Measurements from ENCODE around the gene TRAPPC2L. TPM values are rescaled to one million over a fixed set of nuclear protein-coding genes. Genes with fewer than 3 reads are reported as not detected.

TRAPPC2L gene
- total and polyA plus RNA-seq, 2 donors (not counting 1 experiment from before 2014, with no cell fraction given) = 33.5 to 65.1 TPM

DNA sequence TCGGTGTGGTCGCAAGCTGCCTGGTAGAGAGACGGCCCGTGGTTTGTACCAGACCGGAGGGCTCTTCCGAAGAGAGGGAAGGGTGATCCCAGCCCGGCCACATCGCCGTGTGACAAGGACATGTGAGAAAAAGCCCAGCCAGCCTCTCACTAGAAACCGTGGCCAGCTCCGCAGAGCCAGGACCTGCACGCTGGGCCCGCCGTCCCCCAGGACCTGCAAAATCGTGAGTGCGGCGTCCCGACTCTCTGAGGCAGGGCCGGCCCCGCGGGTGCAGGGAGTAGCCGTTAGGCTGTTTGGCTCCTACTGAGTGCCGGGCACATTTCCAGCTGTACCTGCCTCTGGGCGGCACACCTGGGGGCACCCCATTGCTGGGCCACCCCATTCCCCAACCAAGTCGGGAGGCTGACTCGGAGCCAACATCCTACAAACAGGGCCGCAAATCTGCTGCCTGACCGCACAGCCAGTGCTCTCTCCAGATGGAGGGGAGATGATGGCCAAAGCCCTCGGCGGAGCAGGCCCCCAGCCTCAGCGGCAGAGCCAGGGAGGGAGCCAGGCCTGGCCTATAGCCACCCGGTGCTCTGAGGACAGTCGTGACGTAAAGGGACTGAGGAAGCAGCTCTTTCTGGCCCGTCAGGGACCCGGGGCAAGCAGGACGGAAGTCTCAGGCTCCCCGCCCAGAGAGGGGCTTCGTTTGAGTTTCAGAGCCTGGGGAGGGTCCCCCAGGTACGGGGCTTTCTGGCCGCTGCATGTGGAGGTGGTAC is 43.2 kb downstream of the TRAPPC2L start:
- intact Hi-C loops (cut with micrococcal nuclease) = no loop called here
- peaks cover 70% of the 10 kb centered on the region for H3K79me2 ChIP-seq (ENCODE audit: control insufficient read depth, insufficient read depth, low read length)
- Mint-ChIP-seq H3K4me1 (peaks cover 8% of the 10 kb centered on the region), H3K9me3 (ENCODE audit: insufficient read depth) (no peaks in the 10 kb centered on the region), H3K4me3 (no peak overlapping the region), H3K27ac (no peak overlapping the region), H3K27me3 (no peaks in the 10 kb centered on the region)
- DNase-seq (no peak), ATAC-seq (ENCODE audit: low read depth) (no peak)
- no peaks in the 10 kb centered on the region for H3K9me3 ChIP-seq (ENCODE audit: control extremely low read depth in 1 of 3, control insufficient read depth in 2 of 3, insufficient read depth in 1 of 3, low read length in 2 of 3)
- H3K27ac ChIP-seq (ENCODE audit: low read length in 2 of 2) = no peak overlapping the region
- no peak overlapping the region for H3K4me3 ChIP-seq (ENCODE audit: control extremely low read depth in 1 of 5, extremely low read depth in 1 of 5, insufficient read depth in 1 of 5, low read depth in 2 of 5, low read length in 4 of 5)
- H3K27me3 ChIP-seq (replicated peaks in 1 of 4; ENCODE audit: control extremely low read depth in 1 of 4, control insufficient read depth in 3 of 4, insufficient read depth in 4 of 4, low read length in 3 of 4) = no peaks in the 10 kb centered on the region
- ChIA-PET POLR2A (no interaction called here), CTCF (no interaction called here)
- 94% methylated on average over 41 of the region's 41 CpGs for WGBS (ENCODE audit: insufficient coverage)
- no peak overlapping the region for H2AFZ ChIP-seq (ENCODE audit: insufficient read depth, low read depth, low read length, poor library complexity, severe bottlenecking)
- no peak overlapping the region for H3K4me2 ChIP-seq (replicated peaks; ENCODE audit: low read depth, low read length, poor library complexity, severe bottlenecking)
- no peak overlapping the region for H3K9ac ChIP-seq (ENCODE audit: low read length)
- H3K4me1 ChIP-seq (ENCODE audit: control insufficient read depth in 2 of 2, insufficient read depth in 2 of 2, low read length in 2 of 2) = peaks cover 9 to 10% of the 10 kb centered on the region in 2 donors
- H4K20me1 ChIP-seq (ENCODE audit: control insufficient read depth, insufficient read depth, low read length, poor library complexity, severe bottlenecking) = peaks cover 99% of the 10 kb centered on the region
- TF ChIP-seq, protein P1, sequence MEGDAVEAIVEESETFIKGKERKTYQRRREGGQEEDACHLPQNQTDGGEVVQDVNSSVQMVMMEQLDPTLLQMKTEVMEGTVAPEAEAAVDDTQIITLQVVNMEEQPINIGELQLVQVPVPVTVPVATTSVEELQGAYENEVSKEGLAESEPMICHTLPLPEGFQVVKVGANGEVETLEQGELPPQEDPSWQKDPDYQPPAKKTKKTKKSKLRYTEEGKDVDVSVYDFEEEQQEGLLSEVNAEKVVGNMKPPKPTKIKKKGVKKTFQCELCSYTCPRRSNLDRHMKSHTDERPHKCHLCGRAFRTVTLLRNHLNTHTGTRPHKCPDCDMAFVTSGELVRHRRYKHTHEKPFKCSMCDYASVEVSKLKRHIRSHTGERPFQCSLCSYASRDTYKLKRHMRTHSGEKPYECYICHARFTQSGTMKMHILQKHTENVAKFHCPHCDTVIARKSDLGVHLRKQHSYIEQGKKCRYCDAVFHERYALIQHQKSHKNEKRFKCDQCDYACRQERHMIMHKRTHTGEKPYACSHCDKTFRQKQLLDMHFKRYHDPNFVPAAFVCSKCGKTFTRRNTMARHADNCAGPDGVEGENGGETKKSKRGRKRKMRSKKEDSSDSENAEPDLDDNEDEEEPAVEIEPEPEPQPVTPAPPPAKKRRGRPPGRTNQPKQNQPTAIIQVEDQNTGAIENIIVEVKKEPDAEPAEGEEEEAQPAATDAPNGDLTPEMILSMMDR (IDR thresholded peaks at IDR 0.05) = no peak
- TF ChIP-seq EZH2 (IDR thresholded peaks at IDR 0.05; ENCODE audit: borderline replicate concordance, insufficient read depth, low read depth, low read length, poor library complexity, severe bottlenecking) = no peak
- H3K36me3 ChIP-seq (replicated peaks in 1 of 2; ENCODE audit: control extremely low read depth in 1 of 2, control insufficient read depth in 1 of 2, extremely low read depth in 1 of 2, insufficient read depth in 2 of 2, low read length in 1 of 2) = peaks cover 0 to 63% of the 10 kb centered on the region in 2 experiments

DNA sequence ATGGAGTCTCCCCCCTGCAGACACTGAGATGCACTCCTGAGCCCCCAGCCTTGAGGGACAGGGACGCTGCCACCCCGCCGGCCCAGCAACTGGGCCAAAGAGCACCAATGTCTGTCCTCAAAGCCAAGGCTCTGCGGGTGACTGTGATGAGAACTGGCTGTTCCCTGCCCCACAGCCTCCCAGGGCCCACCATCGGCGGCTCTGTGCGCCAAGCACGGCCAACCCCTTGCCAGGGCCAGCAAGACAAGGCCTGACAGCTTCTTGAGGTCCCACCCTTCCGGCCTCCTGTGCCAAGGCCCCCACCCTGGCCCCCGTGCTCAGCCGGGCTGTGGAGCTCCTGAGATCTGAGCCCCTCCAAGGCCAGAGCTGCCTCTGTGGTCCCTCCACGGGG is 43.7 kb downstream of the TRAPPC2L start:
- TF ChIP-seq, protein P1 (IDR thresholded peaks at IDR 0.05) = no peak
- no peak for TF ChIP-seq EZH2 (IDR thresholded peaks at IDR 0.05; ENCODE audit: borderline replicate concordance, insufficient read depth, low read depth, low read length, poor library complexity, severe bottlenecking)
- no peaks in the 10 kb centered on the region for H3K27me3 Mint-ChIP-seq
- Histone ChIP-seq H3K27me3 (replicated peaks in 1 of 4; ENCODE audit: control extremely low read depth in 1 of 4, control insufficient read depth in 3 of 4, insufficient read depth in 4 of 4, low read length in 3 of 4) (no peaks in the 10 kb centered on the region), H3K4me2 (replicated peaks; ENCODE audit: low read depth, low read length, poor library complexity, severe bottlenecking) (no peak overlapping the region), H3K9me3 (ENCODE audit: control extremely low read depth in 1 of 3, control insufficient read depth in 2 of 3, insufficient read depth in 1 of 3, low read length in 2 of 3) (no peaks in the 10 kb centered on the region), H3K4me1 (ENCODE audit: control insufficient read depth in 2 of 2, insufficient read depth in 2 of 2, low read length in 2 of 2) (peaks cover 3 to 4% of the 10 kb centered on the region in 2 donors), H3K4me3 (ENCODE audit: control extremely low read depth in 1 of 5, extremely low read depth in 1 of 5, insufficient read depth in 1 of 5, low read depth in 2 of 5, low read length in 4 of 5) (no peak overlapping the region), H3K36me3 (replicated peaks in 1 of 2; ENCODE audit: control extremely low read depth in 1 of 2, control insufficient read depth in 1 of 2, extremely low read depth in 1 of 2, insufficient read depth in 2 of 2, low read length in 1 of 2) (peaks cover 0 to 60% of the 10 kb centered on the region in 2 experiments), H3K79me2 (ENCODE audit: control insufficient read depth, insufficient read depth, low read length) (peaks cover 75% of the 10 kb centered on the region), H2AFZ (ENCODE audit: insufficient read depth, low read depth, low read length, poor library complexity, severe bottlenecking) (no peak overlapping the region), H3K9ac (ENCODE audit: low read length) (no peak overlapping the region), H4K20me1 (ENCODE audit: control insufficient read depth, insufficient read depth, low read length, poor library complexity, severe bottlenecking) (peaks cover 99% of the 10 kb centered on the region), H3K27ac (ENCODE audit: low read length in 2 of 2) (no peak overlapping the region)
- H3K4me1 Mint-ChIP-seq = peaks cover 7% of the 10 kb centered on the region
- no peaks in the 10 kb centered on the region for H3K9me3 Mint-ChIP-seq (ENCODE audit: insufficient read depth)
- H3K4me3 Mint-ChIP-seq = no peak overlapping the region
- intact Hi-C loops (cut with micrococcal nuclease) = no loop called here
- POLR2A ChIA-PET = no interaction called here
- ATAC-seq (ENCODE audit: low read depth) = no peak
- H3K27ac Mint-ChIP-seq = no peak overlapping the region
- DNase-seq = no peak
- CTCF ChIA-PET = no interaction called here
- WGBS (ENCODE audit: insufficient coverage) = 96% methylated on average over 12 of the region's 12 CpGs
